Choroid plexus epithelial cell (primary cell): ENCODE results near the gene SUSD6.

Experiments used
- DNase-seq: peaks from one replicate; pipeline ENCODE4 v3.0.0-alpha.2; 2010; ENCODE audit warnings: low read depth
- H3K4me3 ChIP-seq: 2 replicates; pipeline ENCODE4 v1.5.1; 2011; ENCODE audit warnings: low read depth, mild to moderate bottlenecking, control low read depth, low read length, moderate library complexity
- CTCF ChIP-seq: conservative IDR thresholded peaks from 2 replicates; pipeline ENCODE4 v1.5.1; 2011; ENCODE audit warnings: low read depth, mild to moderate bottlenecking, control low read depth, inconsistent platforms, low read length, moderate library complexity

SUSD6 gene

GRCh38 chr14:69684461-69685217 lies 73.2 kb downstream of the SUSD6 start:
- no peak for TF ChIP-seq CTCF
- H3K4me3 ChIP-seq = no peak overlapping the region
- no peak for DNase-seq

DNA sequence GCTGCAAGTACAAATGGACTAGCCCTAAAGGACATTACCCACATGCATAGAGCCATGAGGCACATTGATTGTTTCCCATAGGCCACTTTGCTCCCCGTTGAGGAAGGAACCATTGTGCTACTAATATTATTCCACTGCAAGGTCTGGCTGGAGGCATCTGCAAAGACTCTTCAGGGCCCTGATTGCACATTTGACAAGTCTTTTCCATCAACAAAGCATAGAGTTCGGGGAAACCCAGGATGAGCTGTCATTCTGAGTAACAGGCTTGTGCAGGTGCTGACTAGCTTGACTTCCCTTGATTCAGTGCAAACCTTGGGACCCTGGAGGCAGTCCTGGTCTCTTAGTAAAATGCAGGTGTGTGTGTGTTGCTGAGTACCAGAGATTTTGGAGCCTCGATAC lies 73.8 kb downstream of the SUSD6 start:
- no peak for DNase-seq
- no peak for TF ChIP-seq CTCF
- no peak overlapping the region for H3K4me3 ChIP-seq

DNA sequence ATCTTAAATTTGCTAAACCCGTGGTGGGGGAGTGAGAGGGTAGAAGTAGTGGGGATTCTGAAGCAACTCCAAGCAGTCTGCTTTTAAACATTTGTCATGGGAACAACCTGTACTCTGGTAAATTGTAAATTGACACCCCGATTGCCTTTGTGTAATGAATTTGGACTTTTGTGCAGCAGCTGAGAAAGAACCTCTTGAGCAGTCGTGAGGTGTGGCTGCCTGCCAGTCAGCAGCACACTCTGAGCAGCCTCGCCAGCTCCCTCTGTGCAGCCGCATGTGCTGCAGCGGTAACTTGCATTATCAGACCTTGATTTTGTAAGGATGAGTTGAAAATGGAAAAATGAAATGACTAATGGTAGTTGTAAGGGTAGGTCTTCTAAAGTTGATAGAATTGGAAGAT lies 74.3 kb downstream of the SUSD6 start:
- H3K4me3 ChIP-seq = no peak overlapping the region
- peak; percentile 88 for DNase-seq
- peak; percentile 17 for TF ChIP-seq CTCF

GRCh38 chr14:69687606-69688298 lies 76.4 kb downstream of the SUSD6 start:
- no peak overlapping the region for H3K4me3 ChIP-seq
- no peak for TF ChIP-seq CTCF
- no peak for DNase-seq

GRCh38 chr14:69688299-69688649 lies 76.9 kb downstream of the SUSD6 start:
- no peak for DNase-seq
- H3K4me3 ChIP-seq = no peak overlapping the region
- no peak for TF ChIP-seq CTCF

DNA sequence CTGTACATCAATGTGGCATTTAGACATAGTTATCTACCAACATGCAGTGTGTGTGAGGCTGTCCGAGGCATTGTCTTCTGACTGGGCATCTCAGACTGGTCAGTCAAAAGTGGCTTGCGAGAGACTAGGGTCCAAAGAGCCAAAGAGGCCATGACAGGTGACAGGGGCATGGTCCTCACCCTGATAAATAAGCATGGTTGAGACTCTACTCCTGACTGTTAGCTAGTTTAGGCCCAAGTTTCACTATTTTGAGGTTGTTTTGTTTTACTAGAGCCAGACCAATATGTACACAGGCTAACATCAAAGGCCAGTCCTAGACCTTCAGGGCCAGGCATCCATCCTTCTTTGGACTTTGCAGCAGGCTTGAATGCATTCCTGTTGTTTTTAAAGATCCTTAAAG lies 78.6 kb downstream of the SUSD6 start:
- no peak for TF ChIP-seq CTCF
- H3K4me3 ChIP-seq = no peak overlapping the region
- no peak for DNase-seq

DNA sequence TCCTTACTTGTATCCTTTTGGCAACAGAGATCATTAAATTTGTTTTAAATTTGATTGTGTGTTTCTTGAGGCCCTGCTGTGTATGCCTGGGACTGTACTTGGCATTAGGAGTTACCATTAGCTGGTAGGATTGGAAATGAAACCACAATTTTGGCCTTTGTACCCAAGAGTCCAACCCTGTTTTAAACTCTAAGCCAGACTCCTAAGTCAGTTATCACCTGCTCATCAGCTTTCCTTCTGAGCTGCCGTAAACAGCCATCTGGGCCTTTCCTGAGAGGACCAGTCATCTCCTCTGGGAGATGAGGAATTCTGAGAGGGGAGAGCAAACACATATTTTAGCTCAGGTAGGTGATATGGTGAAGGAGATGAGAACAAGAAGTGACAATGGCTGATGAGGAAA lies 81.2 kb downstream of the SUSD6 start:
- H3K4me3 ChIP-seq = no peak overlapping the region
- no peak for DNase-seq
- TF ChIP-seq CTCF = no peak
